Adrenal gland (tissue), 12 donors: ENCODE results near the gene SEMA5A. TPM values are rescaled to one million over a fixed set of nuclear protein-coding genes. Genes with fewer than 3 reads are reported as not detected.

Source experiments
- DNase-seq, 7 donors: peaks; one replicate each; pipeline ENCODE4 v3.0.0-alpha.2; 2019 to 2020
- H3K27ac ChIP-seq, 5 donors: fragments of 200-600 bp; sonication (generic) in 4 of 5; 1 replicate in 3 of 5; 2 replicates in 2 of 5; pipeline versions ENCODE4 v1.5.1 to v1.8.0; 2016 to 2020; ENCODE audit warnings: mild to moderate bottlenecking in 1 of 5
- H3K27me3 ChIP-seq: fragments of 200-600 bp; 2 replicates; pipeline ENCODE4 v1.8.0; 2021
- H3K36me3 ChIP-seq, 2 donors: fragments of 200-600 bp; replicated peaks in 1 of 2; 1 replicate in 1 of 2; 2 replicates in 1 of 2; pipeline versions ENCODE4 v1.5.1 to v1.8.0; 2018 to 2022
- H3K4me1 ChIP-seq, 2 donors: fragments of 200-600 bp; replicated peaks in 1 of 2; 1 replicate in 1 of 2; 2 replicates in 1 of 2; pipeline versions ENCODE4 v1.5.1 to v1.8.0; 2018 to 2021
- H3K4me3 ChIP-seq, 4 donors: fragments of 200-600 bp; sonication (generic) in 3 of 4; one replicate each; pipeline ENCODE4 v1.5.1; 2016 to 2018
- H3K9me3 ChIP-seq, 3 donors: fragments of 200-600 bp; sonication (generic) in 1 of 3; replicated peaks in 1 of 3; 1 replicate in 2 of 3; 2 replicates in 1 of 3; pipeline versions ENCODE4 v1.5.1 to v1.8.0; 2016 to 2021
- POLR2A ChIP-seq, 2 donors: fragments of 450-650 bp; IDR thresholded peaks; one replicate each; pipeline ENCODE4 v1.6.1; 2017; ENCODE audit warnings: antibody characterized with exemption in 2 of 2, mild to moderate bottlenecking in 2 of 2, moderate library complexity in 1 of 2
- WGBS, 4 donors: extraction: QIAGEN DNeasy Blood & Tissue Kit in 2 of 4; methylation state at CpG; one replicate each; pipeline versions ENCODE4 v1.1.5 to v1.1.7; 2013 to 2017; 5-methylcytosine and 5-hydroxymethylcytosine counted together
- intact Hi-C, 2 donors: fragments of 100-400 bp; cut with DNase I; formaldehyde crosslinking; loops; one replicate each; pipeline versions ENCODE4 v1.14.1 to v1.15.0; 2022 to 2023
- polyA plus RNA-seq, 3 donors: library from polyadenylated mRNA; stranded (reverse); fragments of 200-250 nt in 2 of 3; fragments of 350-450 nt in 1 of 3; fragmentation: Illumina TruSeq in 1 of 3; extraction: RNeasy Lipid Tissue Mini Kit (QIAGEN cat#74804) in 1 of 3; gene quantifications; one replicate each; pipeline ENCODE4 v1.2.3, GENCODE V29; 2013 to 2014
- total RNA-seq, 9 donors: library from RNA; depleted of rRNA in 4 of 9; stranded (reverse); fragments of >200 nt in 4 of 9; fragments of 120-200 nt in 1 of 9; fragmentation: NEBNext Ultra II Directional in 1 of 9; extraction: Animal tissue kit (Norgen Biotek cat#: 25700) in 1 of 9; gene quantifications; one replicate each; pipeline versions ENCODE4 v1.1.0 to v1.2.4, GENCODE V29; 2013 to 2023
- TF ChIP-seq, protein P1 (sequence below), 6 experiments: fragments of 450-650 bp in 4 of 6; fragments of 200-600 bp in 2 of 6; sonication (generic) in 1 of 6; IDR thresholded peaks; 1 replicate in 5 of 6; 2 replicates in 1 of 6; pipeline versions ENCODE4 v1.5.1 to v1.8.0; 2016 to 2021; ENCODE audit warnings: antibody characterized with exemption in 6 of 6, mild to moderate bottlenecking in 2 of 6, moderate library complexity in 1 of 6
- donor health status: healthy with polysubstance abuse.
- donor health status: Bipolar disorder and iron deficiency.
- donor health status: DM: yes; HTN: yes; CAD: no.
- donor health status: DM: no; HTN: no; CAD: no.
- donor health status: DM: no; HTN: no; CAD: no.
- donor health status: DM: yes; HTN: yes; CAD: no.

SEMA5A gene
- total and polyA plus RNA-seq, 12 donors, result 0.40 to 6.0 (median 2.6) TPM

DNA sequence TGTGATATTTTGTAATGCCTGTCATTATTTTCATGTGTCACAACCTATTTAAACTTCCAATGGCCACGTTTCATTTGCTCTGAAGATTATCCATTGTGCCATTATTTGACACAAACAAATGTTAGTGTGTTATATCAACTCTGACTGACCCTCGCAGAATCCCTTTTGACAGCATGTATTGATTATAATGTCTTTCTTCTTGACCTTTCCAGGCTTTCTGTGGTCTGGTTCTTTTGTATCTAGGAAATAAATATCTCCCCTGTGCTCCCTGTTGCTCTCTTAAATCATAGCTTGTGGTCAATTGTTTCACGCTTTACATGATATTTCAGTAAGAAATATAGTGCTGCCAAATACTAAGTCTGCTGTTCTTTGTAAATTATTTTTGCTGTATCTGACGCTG is 442.6 kb downstream of the SEMA5A start:
- DNase-seq, result no peak
- H3K27ac ChIP-seq, result no peak overlapping the region
- TF ChIP-seq, protein P1, sequence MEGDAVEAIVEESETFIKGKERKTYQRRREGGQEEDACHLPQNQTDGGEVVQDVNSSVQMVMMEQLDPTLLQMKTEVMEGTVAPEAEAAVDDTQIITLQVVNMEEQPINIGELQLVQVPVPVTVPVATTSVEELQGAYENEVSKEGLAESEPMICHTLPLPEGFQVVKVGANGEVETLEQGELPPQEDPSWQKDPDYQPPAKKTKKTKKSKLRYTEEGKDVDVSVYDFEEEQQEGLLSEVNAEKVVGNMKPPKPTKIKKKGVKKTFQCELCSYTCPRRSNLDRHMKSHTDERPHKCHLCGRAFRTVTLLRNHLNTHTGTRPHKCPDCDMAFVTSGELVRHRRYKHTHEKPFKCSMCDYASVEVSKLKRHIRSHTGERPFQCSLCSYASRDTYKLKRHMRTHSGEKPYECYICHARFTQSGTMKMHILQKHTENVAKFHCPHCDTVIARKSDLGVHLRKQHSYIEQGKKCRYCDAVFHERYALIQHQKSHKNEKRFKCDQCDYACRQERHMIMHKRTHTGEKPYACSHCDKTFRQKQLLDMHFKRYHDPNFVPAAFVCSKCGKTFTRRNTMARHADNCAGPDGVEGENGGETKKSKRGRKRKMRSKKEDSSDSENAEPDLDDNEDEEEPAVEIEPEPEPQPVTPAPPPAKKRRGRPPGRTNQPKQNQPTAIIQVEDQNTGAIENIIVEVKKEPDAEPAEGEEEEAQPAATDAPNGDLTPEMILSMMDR (IDR thresholded peaks at IDR 0.05), result no peak
- no peak for TF ChIP-seq POLR2A (IDR thresholded peaks at IDR 0.05)
- no peaks in the 10 kb centered on the region for H3K4me1 ChIP-seq
- intact Hi-C loops, result no loop called here
- 62 to 70% (median 64%) methylated on average over 4 of the region's 4 CpGs for WGBS, 4 donors
- no peak overlapping the region for H3K4me3 ChIP-seq
- H3K27me3 ChIP-seq, result no peaks in the 10 kb centered on the region
- no peaks in the 10 kb centered on the region for H3K9me3 ChIP-seq
- no peaks in the 10 kb centered on the region for H3K36me3 ChIP-seq

DNA sequence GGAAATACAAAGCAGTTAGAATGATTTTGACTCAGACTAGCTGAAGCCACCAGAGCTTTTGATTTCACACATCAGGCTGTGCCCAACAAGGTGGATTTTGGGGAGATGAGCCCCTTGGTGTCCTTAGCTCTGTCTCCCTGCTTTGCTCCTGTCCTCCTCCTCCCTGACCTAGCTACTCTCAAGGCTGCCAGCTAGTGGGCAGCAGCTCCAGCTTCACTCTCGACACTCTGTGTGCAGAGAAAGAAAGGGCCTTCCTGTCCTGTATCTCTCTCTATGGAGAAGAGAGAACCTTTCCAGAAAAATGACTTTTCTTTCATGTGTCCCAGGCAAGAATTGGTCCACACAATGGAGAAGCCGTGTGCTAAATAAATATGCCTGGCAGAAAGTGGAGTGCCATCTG is 446.2 kb downstream of the SEMA5A start:
- Histone ChIP-seq H3K27me3 (no peaks in the 10 kb centered on the region), H3K4me1 (no peaks in the 10 kb centered on the region), H3K9me3 (no peaks in the 10 kb centered on the region), H3K4me3 (no peak overlapping the region), H3K36me3 (no peaks in the 10 kb centered on the region), H3K27ac (no peak overlapping the region)
- 64 to 82% (median 72%) methylated on average over 2 of the region's 2 CpGs for WGBS, 4 donors
- DNase-seq, result no peak
- intact Hi-C loops, result no loop called here
- TF ChIP-seq, protein P1 (IDR thresholded peaks at IDR 0.05), result no peak
- no peak for TF ChIP-seq POLR2A (IDR thresholded peaks at IDR 0.05)

DNA sequence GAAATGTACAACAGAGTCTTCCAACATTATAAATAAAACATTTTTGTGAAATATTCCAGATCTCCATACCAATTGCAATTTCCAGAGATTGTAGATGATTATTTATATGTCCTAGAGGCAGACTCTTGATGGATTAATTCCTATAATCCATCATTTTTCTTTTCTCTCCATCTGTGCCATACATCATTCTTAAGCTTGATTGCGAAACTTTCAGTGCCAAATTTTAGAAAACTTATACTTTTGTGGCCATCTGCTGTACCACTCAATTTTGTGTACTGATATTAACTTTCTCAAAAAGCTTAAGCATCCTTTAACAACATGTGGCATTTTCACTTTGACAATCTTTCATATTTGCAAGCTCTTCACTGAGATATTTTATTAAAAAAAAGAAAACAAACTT is 446.9 kb downstream of the SEMA5A start:
- DNase-seq, result no peak
- no peaks in the 10 kb centered on the region for H3K9me3 ChIP-seq
- H3K27ac ChIP-seq, result no peak overlapping the region
- H3K4me1 ChIP-seq, result no peaks in the 10 kb centered on the region
- no peaks in the 10 kb centered on the region for H3K36me3 ChIP-seq
- no peak overlapping the region for H3K4me3 ChIP-seq
- H3K27me3 ChIP-seq, result no peaks in the 10 kb centered on the region
- 81 to 86% (median 82%) methylated on average over 1 of the region's 1 CpG for WGBS, 4 donors
- intact Hi-C loops, result no loop called here
- TF ChIP-seq, protein P1 (IDR thresholded peaks at IDR 0.05), result no peak
- TF ChIP-seq POLR2A (IDR thresholded peaks at IDR 0.05), result no peak

DNA sequence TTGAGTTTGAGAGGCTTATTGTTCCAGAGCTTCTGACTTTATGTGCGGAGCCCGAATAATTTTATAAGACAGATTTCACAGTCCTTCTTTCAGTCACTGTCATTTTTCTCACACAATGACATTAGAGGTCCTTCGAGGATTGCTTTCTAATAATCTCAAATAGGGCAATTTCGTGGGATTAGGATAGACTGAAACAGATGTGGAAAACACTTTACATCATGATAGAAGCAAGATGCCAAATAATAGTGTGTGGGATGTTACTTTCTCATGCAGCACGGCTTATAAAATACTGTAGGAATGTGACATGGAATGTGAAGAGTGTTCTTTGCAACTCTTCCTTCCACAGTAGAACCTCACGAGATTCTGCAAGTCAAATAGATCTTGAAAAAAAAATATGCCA is 451.3 kb downstream of the SEMA5A start:
- 67 to 70% (median 68%) methylated on average over 6 of the region's 6 CpGs for WGBS, 4 donors

DNA sequence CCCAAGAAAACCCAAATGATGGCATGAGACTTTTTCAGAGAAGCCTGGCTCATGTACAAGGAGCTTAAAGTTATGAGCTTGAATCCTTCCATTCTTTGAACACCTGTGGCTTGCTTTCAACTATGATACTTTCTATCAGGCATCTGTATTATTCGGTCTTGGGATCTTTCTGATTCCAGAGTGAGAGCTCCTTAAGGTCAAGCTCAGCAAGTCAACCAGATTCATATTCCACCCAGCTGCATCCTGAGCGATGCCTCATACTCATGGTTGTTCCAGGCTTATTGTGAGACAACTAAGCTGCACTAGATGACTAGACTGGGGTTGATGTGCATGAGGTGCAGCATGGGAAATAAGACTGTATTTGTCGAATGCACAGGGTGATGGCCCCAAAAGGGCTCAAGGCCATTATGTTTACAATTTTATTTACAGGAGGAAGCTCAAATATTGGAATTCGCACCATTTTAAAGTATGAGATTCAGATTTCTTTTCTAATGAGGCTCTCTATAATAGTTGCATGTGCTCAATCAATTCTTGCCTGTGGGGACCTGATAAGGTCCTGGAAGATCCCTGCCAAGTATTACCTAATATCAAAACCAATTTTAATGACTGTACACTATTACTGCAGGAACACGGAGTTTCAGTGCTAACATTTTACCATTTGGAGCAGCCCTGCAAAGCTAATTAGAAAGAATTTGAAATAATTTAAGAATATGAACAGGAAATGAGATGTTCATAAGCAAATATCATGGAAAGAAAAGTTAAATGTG is 453.8 kb downstream of the SEMA5A start:
- Histone ChIP-seq H3K4me1 (no peaks in the 10 kb centered on the region), H3K4me3 (no peak overlapping the region), H3K27me3 (no peaks in the 10 kb centered on the region), H3K9me3 (no peaks in the 10 kb centered on the region), H3K27ac (no peak overlapping the region), H3K36me3 (no peaks in the 10 kb centered on the region)
- intact Hi-C loops, result no loop called here
- 64 to 95% (median 83%) methylated on average over 5 of the region's 5 CpGs for WGBS, 4 donors
- no peak for TF ChIP-seq POLR2A (IDR thresholded peaks at IDR 0.05)
- TF ChIP-seq, protein P1 (IDR thresholded peaks at IDR 0.05), result no peak
- DNase-seq, result no peak

More for the DNA sequence above, 451.3 kb downstream of the SEMA5A start:
- Histone ChIP-seq H3K27me3 (no peaks in the 10 kb centered on the region), H3K4me3 (no peak overlapping the region), H3K4me1 (no peaks in the 10 kb centered on the region), H3K27ac (no peak overlapping the region), H3K9me3 (no peaks in the 10 kb centered on the region), H3K36me3 (no peaks in the 10 kb centered on the region)
- no peak for DNase-seq
- intact Hi-C loops, result no loop called here
- no peak for TF ChIP-seq POLR2A (IDR thresholded peaks at IDR 0.05)
